Left lung (tissue), 10 donors: ENCODE results near the gene LAMC1. TPM values are rescaled to one million over a fixed set of nuclear protein-coding genes. Genes with fewer than 3 reads are reported as not detected.

Experiments used
- ATAC-seq: fragments of 200-7000 bp; cut with Tn5 transposase; one replicate; pipeline ENCODE4 v1.9.1; 2020; ENCODE audit warnings: moderate library complexity
- DNase-seq, 4 donors: peaks; one replicate each; pipeline ENCODE4 v3.0.0-alpha.2; 2013 to 2020
- H3K27ac ChIP-seq, 2 donors: fragments of 200-600 bp; sonication (generic) in 1 of 2; one replicate each; pipeline versions ENCODE4 v1.5.0 to v1.8.0; 2020 to 2021
- H3K27me3 ChIP-seq, 2 donors: fragments of 200-600 bp; sonication (generic) in 1 of 2; one replicate each; pipeline versions ENCODE4 v1.5.0 to v1.8.0; 2020 to 2021
- H3K36me3 ChIP-seq, 2 donors: fragments of 200-600 bp; sonication (generic) in 1 of 2; one replicate each; pipeline versions ENCODE4 v1.5.0 to v1.8.0; 2020 to 2021
- H3K4me1 ChIP-seq, 2 donors: fragments of 200-600 bp; one replicate each; pipeline ENCODE4 v1.8.0; 2021
- H3K4me3 ChIP-seq, 2 donors: fragments of 200-600 bp; sonication (generic) in 1 of 2; one replicate each; pipeline versions ENCODE4 v1.5.0 to v1.8.0; 2020 to 2021; ENCODE audit warnings: mild to moderate bottlenecking in 1 of 2
- H3K9me3 ChIP-seq, 2 donors: fragments of 200-600 bp; sonication (generic) in 1 of 2; one replicate each; pipeline versions ENCODE4 v1.5.0 to v1.8.0; 2020 to 2021
- intact Hi-C, 2 donors: fragments of 100-400 bp; cut with DNase I; formaldehyde crosslinking; loops; one replicate each; pipeline versions ENCODE4 v1.11.2 to v1.14.2; 2022
- polyA plus RNA-seq, 6 donors: library from polyadenylated mRNA; unstranded; fragments of 120-200 nt; gene quantifications; one replicate each; pipeline ENCODE4 v1.2.1, GENCODE V29; 2013; ENCODE audit not compliant: insufficient read length in 6 of 6
- total RNA-seq, 2 donors: library from RNA; stranded (reverse); fragmentation: NEBNext Ultra II Directional; extraction: Animal tissue kit (Norgen Biotek cat#: 25700); gene quantifications; one replicate each; pipeline ENCODE4 v1.2.1, GENCODE V29; 2021
- TF ChIP-seq, protein P1 (sequence below), 2 donors: fragments of 200-600 bp; sonication (generic) in 1 of 2; IDR thresholded peaks; one replicate each; pipeline versions ENCODE4 v1.5.0 to v1.8.0; 2021; ENCODE audit warnings: antibody characterized with exemption in 2 of 2
- donor health status: DM: no; HTN: yes; CAD: no.
- donor health status: DM: no; HTN: no; CAD: no.

LAMC1 gene
- total and polyA plus RNA-seq, 8 donors = 144 to 357 (median 321) TPM

DNA sequence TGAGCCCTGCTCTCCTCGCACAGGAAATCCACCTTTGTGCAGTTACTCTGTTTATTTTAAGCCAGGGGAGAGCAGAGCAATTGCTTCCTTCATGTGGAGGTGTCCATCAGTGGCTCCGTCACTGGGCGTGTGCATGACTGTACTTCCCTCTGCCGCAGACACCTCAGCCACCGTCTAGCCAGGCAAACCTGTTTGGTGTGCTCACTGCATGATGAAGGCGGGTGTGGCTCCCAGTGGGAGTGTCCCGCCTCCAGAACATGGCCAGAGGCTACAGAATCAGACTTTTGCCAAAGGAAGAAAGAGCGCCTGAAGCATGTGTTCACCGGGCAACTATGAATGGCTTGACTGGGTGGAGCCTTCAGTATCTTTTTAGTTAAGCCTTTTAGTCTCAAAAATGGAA is 136.7 kb downstream of the LAMC1 start:
- TF ChIP-seq, protein P1, sequence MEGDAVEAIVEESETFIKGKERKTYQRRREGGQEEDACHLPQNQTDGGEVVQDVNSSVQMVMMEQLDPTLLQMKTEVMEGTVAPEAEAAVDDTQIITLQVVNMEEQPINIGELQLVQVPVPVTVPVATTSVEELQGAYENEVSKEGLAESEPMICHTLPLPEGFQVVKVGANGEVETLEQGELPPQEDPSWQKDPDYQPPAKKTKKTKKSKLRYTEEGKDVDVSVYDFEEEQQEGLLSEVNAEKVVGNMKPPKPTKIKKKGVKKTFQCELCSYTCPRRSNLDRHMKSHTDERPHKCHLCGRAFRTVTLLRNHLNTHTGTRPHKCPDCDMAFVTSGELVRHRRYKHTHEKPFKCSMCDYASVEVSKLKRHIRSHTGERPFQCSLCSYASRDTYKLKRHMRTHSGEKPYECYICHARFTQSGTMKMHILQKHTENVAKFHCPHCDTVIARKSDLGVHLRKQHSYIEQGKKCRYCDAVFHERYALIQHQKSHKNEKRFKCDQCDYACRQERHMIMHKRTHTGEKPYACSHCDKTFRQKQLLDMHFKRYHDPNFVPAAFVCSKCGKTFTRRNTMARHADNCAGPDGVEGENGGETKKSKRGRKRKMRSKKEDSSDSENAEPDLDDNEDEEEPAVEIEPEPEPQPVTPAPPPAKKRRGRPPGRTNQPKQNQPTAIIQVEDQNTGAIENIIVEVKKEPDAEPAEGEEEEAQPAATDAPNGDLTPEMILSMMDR (IDR thresholded peaks at IDR 0.05) = no peak
- intact Hi-C loops = no loop called here
- DNase-seq (peak in 3 of 4 donors; percentile 81 to 86 (median 83)), ATAC-seq (peak; percentile 100)
- no peaks in the 10 kb centered on the region for H3K9me3 ChIP-seq
- H3K36me3 ChIP-seq = no peaks in the 10 kb centered on the region
- no peak overlapping the region for H3K4me3 ChIP-seq
- H3K4me1 ChIP-seq = no peaks in the 10 kb centered on the region
- no peak overlapping the region for H3K27ac ChIP-seq
- no peaks in the 10 kb centered on the region for H3K27me3 ChIP-seq

DNA sequence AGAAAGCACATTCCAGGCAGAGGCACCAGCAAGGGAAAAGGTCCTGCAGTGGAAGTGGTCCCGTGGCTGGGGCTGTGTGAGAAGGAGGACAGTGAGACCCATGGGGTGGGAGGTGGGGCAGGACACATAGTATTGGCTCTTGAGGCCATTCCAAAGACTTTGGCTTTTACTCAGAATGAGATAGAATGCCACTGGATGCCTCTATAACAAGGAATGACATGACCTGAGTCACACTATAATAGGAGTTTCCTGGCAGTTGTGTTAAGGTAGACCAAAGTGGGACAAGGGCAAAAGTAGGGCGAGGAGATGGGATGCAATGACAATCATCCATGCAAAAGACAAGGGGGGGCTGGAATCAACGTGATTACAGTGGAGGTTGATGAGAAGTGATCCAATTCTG is 138.2 kb downstream of the LAMC1 start:
- no peaks in the 10 kb centered on the region for H3K36me3 ChIP-seq
- H3K4me3 ChIP-seq = no peak overlapping the region
- TF ChIP-seq, protein P1 (IDR thresholded peaks at IDR 0.05) = no peak
- ATAC-seq (no peak), DNase-seq (no peak)
- no peak overlapping the region for H3K27ac ChIP-seq
- H3K4me1 ChIP-seq = no peaks in the 10 kb centered on the region
- intact Hi-C loops = no loop called here
- H3K27me3 ChIP-seq = no peaks in the 10 kb centered on the region
- no peaks in the 10 kb centered on the region for H3K9me3 ChIP-seq

DNA sequence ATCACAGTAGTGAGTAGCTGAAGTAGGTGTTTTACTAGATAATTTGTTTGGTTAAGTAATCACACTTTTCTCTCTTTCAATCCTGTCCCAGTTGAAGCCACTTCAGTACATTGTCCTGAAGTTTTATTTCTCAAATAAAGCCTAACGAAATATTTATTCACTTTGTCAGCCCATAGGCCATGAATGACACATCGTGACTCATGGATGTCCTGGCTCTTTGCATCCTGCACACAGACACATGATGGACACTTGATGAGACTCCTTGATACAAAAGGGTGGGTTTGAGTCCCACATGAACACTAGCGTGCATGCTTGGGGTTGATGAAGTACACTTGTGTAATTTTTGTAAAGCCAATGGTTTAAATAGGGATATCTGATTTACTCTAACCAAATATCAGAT is 140.1 kb downstream of the LAMC1 start:
- ATAC-seq = no peak
- Histone ChIP-seq H3K27me3 (no peaks in the 10 kb centered on the region), H3K4me1 (no peaks in the 10 kb centered on the region), H3K4me3 (no peak overlapping the region), H3K27ac (no peak overlapping the region), H3K36me3 (no peaks in the 10 kb centered on the region), H3K9me3 (no peaks in the 10 kb centered on the region)
- TF ChIP-seq, protein P1 (IDR thresholded peaks at IDR 0.05) = no peak
- DNase-seq = no peak
- intact Hi-C loops = no loop called here

DNA sequence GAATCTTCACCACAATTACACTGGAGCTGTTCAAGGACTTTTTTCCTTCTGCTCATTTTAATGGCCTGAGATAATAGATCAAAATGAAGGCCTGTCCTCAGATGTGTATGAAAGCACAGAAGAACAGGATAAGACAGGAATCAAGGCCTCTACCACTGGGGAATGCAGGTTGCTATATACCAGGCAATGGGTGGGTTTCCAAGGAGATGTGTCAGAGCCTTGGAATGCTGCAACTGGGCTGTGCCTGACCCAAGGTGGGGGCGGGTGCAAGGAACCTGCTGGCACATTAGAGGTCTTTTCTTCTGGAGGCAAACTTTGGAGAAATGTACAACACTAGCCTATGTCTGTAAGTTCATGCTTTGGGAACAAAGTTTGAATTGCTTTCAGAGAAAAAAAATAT is 141.1 kb downstream of the LAMC1 start:
- peak; percentile 56 for ATAC-seq

DNA sequence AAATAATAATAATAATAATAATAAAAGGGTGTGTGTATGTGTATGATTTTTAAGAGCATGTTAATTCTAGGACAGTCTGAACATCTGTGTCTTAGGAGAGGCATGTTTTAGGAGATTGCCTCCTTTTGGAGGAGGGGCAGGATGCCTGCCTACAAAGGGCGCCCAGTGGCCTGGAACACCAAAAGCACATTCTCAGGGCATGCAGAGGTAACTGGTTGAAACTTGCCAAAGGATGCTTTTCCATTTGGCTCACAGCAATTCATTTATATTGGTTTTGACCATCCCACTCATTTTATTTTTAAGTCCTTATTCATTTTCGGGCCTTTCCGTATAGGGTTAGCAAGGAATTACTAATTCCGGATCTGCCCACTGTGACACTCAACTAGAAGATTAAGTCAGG is 141.7 kb downstream of the LAMC1 start:
- Histone ChIP-seq H3K4me1 (no peaks in the 10 kb centered on the region), H3K36me3 (no peaks in the 10 kb centered on the region), H3K27me3 (no peaks in the 10 kb centered on the region), H3K9me3 (no peaks in the 10 kb centered on the region), H3K4me3 (no peak overlapping the region), H3K27ac (no peak overlapping the region)
- TF ChIP-seq, protein P1 (IDR thresholded peaks at IDR 0.05) = no peak
- DNase-seq (no peak), ATAC-seq (no peak)
- intact Hi-C loops = no loop called here

More for the DNA sequence above, 141.1 kb downstream of the LAMC1 start:
- Histone ChIP-seq H3K36me3 (no peaks in the 10 kb centered on the region), H3K4me3 (no peak overlapping the region), H3K27me3 (no peaks in the 10 kb centered on the region), H3K9me3 (no peaks in the 10 kb centered on the region), H3K27ac (no peak overlapping the region), H3K4me1 (no peaks in the 10 kb centered on the region)
- TF ChIP-seq, protein P1 (IDR thresholded peaks at IDR 0.05) = no peak
- DNase-seq = no peak
- intact Hi-C loops = no loop called here
